HG02759 (cell line): ENCODE measurements around the gene SEC11A.
"Not testable (repeated sequence)": the region's sequence is repeated elsewhere in the genome, so short reads cannot be mapped to it uniquely, and the experiment has no call there.

ENCODE experiments used
- ATAC-seq: cut with Tn5 transposase; IDR thresholded peaks from one replicate; pipeline ENCODE4 v1.9.1; 2021; ENCODE audit warnings: mild to moderate bottlenecking, moderate library complexity; ENCODE audit not compliant: unreplicated experiment

SEC11A gene

GRCh38 chr15:84740691-84741090, 24.8 kb upstream of the SEC11A start:
- no peak for ATAC-seq

DNA sequence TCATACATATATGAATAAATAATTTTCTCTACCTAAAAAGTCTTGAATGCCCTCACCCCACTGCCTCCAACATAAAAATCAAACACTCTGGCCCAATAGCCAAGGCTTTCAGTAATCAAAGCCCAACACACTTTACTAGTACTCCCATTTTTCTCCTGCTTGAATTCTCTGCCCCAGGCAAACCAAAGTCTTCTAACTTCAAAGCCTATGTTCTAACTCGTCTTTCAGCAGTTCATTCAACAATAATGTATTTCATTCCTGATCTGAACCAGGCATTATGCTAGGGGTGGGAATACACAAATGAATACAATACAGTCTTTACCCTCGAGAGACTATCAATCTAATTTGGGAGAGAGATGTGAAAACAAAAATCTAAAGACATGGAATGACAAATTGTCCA, 21.1 kb upstream of the SEC11A start:
- ATAC-seq = no peak

- ATAC-seq = peak; percentile 43
Measured at GRCh38 chr15:84736375-84736774, 20.4 kb upstream of the SEC11A start.

DNA sequence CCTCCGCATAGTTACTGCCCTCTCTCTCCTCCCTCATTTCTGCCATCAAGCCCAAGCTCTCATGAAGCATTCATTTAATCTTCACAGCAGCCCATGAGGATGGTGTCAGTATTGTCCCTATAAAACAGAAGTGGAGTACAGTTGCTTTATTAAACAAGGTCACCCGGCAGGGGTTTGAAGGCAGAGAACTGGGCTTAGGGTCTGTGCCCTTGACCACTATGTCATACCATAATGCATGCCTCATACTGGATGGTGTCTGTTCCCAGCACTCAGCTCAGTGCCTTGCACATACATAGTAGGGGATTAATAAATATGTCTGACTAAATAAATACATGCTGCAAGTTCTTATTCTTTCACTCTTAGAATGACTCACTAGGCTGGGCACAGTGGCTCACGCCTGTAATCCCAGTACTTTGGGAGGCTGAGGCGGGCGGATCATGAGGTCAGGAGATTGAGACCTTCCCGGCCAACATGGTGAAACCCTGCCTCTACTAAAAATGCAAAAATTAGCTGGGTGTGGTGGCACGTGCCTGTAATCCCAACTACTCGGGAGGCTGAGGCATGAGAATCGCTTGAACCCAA, 19.6 kb upstream of the SEC11A start:
- peak; percentile 37 for ATAC-seq

- ATAC-seq = peak; percentile 62
Measured at GRCh38 chr15:84734794-84735479, 19.0 kb upstream of the SEC11A start.

GRCh38 chr15:84731774-84732173, 15.8 kb upstream of the SEC11A start:
- ATAC-seq = no peak

DNA sequence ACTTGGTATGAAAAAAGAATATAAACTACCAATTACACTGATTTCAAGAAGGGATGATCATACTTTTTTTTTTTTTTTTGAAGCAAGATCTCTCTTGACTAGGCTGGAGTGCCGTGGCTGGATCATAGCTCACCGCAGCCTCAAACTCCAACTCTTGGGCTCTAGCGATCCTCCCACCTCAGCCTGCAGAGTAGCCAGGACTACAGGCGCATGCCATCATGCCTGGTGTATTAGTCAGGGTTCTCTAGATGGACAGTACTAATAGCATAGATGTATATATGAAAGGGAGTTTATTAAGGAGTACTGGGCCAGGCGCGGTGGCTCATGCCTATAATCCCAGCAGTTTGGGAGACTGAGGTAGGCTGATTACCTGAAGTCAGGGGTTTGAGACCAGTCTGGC, 11.5 kb upstream of the SEC11A start:
- no peak for ATAC-seq

- ATAC-seq = peak; percentile 57
Measured at GRCh38 chr15:84725001-84725491, 9.1 kb upstream of the SEC11A start.

GRCh38 chr15:84722628-84723027, 6.7 kb upstream of the SEC11A start:
- no peak for ATAC-seq

DNA sequence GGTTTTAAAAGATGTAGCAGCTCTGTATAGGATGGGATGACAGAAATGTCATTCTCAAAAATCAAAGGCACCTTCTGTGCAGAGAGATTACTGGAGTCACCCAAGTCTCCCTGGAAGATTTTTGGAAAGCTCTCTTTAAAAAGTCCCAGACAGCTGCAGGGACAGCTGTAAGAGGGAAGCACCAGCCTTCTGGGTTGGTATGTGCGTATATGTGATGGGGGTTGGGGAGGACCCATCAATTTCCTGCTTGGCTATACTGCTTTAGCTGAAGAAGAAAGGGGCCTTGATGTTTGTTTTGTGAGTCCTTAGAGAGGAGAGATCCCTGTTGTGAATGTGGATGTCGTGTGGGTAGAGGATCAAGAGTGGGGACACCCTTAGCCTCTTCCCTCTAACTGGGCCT, 5.4 kb upstream of the SEC11A start:
- ATAC-seq = no peak

DNA sequence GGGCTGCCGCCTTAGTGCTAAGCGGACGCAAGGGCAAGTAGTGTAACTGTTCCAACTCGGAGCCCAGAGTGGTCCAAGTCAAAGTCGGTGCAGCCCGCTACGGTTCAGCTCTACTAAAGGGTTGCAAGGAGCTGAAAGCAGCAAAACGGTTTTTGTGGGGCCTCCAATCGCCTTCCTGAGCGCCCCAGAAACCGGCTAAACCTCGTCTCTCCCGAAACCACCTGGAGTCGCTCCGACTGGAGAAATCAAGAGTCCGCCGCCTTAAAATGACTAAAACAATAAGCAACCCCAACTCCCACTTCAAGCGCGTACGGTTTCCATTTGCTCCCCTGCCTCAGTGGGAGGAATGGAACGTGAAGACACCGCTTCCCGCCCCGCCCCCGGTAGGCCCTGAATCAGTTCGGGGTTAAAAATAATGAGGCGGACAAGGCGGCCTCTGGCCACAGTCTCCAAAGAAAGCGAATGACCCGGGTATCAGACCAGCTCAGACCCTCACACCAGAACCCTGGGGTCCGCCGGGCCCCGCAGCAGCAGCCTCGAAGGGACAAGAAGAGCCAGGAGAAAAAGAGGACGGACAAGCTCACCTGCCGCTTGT, 401 bp downstream of the SEC11A start:
- ATAC-seq = peak; percentile 2

DNA sequence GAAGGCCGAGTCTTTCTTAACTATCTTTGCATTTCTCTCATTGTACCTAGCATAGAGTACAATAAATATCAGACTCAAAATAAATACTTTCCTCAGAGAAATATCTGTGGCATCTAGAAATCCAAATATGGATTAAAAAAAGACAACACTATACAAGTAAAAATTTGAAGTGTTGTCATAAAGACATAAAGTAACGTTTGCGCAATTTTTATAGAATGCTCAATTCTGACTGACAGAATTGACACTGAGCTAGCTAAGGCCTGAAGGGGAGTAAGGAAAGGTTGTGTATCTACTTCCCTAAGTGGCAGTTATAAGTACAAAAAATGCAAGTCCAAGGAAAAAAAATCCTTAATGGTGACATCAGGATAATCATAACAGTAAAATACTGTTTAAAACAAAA, 1.1 kb downstream of the SEC11A start:
- no peak for ATAC-seq

DNA sequence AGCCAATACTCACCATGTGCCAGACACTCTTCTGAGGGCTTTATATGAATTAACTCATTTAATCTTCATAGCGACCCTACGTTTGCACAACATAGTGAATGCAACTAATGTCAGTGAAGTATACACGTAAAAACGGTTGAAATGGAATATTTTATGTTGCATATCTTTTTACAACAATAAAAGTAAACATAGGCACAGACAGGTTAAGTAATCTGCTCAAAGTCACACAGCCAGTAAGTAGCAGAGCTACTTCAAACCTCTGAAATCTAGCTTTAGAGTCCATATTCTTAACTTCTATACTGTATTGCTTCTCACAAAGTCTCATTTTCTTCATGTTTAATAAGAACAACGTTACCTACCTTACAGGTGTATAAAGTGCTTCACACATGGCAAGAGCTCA, 1.6 kb downstream of the SEC11A start:
- ATAC-seq = no peak

DNA sequence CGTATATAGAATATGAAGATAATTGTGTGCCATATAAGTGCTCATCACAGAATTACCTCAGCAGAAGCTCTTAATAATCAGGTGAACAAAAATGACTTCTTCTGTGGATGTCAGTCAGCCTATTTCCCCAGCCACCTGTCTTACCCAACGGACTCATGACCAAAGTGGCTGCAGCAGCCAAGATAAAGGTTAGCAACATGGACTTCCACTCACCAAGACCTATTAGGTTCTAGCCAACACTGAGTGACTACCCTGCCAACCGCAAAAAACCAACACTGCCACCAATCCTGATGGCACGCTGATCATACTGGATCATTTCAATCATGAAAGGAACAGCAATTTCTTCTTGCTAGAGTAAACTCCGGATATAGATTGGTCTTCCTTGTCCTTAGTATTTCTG, 12.1 kb downstream of the SEC11A start:
- ATAC-seq = no peak

GRCh38 chr15:84702961-84703482, 12.9 kb downstream of the SEC11A start:
- no peak for ATAC-seq

DNA sequence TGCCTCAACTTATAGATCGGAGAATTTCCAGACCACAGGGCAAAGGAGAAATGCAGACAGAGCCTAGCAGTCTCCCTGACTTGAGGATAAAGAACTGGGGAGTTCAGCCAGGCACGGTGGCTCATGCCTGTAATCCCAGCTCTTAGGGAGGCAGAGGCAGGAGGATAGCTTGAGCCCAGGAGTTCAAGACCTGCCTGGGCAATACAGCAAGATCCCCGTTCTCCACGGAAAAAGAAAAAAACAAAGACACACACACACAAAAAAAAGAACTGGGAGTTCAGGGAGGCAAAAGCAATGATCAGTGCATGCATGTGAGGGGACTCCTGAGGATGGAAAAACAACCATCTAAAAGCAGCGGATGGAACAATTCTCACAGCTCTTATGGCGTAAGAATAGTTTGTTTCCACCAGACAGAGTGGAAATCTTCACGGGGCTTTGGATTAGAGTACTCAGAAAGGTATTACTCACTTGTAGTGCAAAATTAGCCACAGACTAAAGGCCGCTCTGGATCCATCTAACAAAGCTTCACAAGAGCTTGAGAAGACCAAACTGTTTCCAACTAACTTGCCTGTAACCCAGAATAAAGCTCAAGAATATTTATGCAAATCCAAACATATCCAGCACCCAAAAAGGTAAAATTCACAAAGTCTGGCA, 16.3 kb downstream of the SEC11A start:
- ATAC-seq = no peak

- no peak for ATAC-seq
Measured at GRCh38 chr15:84697236-84697990, 18.5 kb downstream of the SEC11A start.

DNA sequence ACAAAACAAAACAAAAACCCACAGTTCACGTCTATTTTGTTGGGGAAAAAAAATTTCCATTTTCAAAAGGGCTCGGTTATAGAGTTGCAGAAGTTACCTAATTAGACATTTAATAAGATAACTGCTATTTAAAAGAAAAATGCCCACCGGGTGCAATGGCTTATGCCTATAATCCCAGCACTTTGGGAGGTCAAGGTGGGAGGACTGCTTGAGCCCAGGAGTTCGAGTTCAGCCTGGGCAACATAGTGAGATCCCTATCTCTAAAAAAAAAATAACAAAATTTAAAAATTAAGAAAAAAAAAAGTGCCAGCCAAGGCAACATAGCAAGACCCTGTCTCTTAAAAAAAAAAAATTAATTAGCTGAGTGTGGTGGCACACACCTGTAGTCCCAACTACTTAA, 19.2 kb downstream of the SEC11A start:
- ATAC-seq = no peak

- ATAC-seq = no peak
Measured at GRCh38 chr15:84690342-84690741, 25.6 kb downstream of the SEC11A start.

DNA sequence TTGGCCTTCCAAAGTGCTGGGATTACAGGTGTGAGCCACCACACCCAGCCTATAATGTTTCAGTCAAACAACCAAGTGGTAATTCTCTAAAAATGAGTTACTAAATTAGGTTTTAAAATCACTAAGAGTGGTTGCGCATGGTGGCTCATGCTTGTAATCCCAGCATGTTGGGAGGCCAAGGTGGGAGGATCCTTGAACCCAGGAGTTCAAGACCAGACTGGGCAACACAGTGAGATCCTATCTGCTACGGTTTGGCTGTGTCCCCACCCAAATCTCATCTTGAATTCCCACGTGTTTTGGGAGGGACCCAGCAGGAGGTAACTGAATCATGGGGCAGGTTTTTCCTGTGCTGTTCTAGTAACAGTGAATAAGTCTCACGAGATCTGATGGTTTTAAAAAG, 26.1 kb downstream of the SEC11A start:
- ATAC-seq = no peak

DNA sequence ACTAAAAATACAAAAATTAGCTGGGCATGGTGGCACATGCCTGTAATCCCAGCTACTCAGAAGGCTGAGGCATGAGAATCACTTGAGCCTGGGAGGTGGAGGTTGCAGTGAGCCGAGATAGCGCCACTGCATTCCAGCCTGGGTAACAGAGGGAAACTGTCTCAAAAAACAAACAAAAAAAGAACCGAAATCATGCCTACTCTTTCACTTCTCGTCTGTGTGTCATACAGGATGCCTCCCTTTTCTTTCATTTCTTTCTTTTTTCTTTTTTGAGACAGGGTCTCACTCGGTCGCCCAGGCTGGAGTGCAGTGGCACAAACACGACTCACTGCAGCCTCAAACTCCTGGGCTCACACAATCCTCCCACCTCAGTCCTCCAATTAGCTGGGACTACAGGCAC, 29.5 kb downstream of the SEC11A start:
- not testable (repeated sequence) for ATAC-seq
